GM21360 (cell line): ENCODE results near the gene DTX3.
"Not testable (repeated sequence)": the region's sequence is repeated elsewhere in the genome, so short reads cannot be mapped to it uniquely, and the experiment has no call there.

Experiments
- ATAC-seq: cut with Tn5 transposase; IDR thresholded peaks from one replicate; pipeline ENCODE4 v1.9.1; 2021; ENCODE audit warnings: mild to moderate bottlenecking, moderate library complexity; ENCODE audit not compliant: unreplicated experiment

DTX3 gene

GRCh38 chr12:57606399-57606798, 1.8 kb downstream of the DTX3 start:
- ATAC-seq: no peak

DNA sequence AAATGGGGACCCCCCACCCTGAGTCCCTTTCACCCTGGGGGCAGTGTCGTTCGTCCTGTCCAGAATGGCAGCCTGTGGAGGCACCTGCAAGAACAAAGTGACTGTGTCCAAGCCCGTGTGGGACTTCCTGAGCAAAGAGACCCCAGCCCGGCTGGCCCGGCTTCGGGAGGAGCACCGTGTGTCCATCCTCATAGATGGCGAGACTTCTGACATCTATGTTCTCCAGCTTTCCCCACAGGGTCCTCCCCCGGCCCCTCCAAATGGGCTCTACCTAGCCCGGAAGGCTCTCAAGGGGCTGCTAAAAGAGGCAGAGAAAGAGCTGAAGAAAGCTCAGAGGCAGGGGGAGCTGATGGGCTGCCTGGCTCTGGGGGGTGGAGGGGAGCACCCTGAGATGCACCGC, 2.2 kb downstream of the DTX3 start:
- no peak for ATAC-seq

GRCh38 chr12:57607958-57608663, 3.5 kb downstream of the DTX3 start:
- ATAC-seq: no peak

DNA sequence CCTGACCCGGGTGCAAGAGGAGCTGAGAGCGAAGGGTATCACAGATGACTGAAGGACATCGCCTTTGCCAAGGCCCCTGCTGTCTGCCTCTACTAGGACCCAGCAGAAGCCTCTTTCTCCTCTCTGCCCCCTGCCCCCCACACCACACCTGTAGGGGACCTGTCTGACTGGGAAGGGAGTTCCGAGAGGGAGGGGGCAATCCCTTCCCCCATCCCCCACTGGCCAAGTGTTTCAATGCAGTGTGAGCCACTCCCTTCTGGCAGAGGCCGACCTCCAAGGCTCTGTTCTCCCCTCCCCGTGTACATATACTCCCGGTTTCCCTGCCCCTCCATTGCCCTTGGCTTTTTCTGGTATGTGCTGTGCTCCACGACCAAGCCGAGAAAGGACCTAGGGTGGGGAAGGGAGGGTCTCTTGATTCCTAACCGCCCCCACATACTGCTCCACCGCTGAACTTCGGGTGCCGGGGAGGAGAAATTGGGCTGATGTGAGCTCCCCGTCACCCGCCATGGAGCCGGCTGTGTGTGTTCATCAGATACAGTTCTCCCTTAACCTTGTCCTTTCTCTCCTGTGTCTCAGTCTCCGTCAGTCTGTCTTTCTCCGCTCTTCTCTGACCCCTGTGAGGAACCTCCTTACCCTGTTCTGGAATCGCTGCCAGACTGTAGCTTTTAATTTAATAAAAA, 4.6 kb downstream of the DTX3 start:
- ATAC-seq: no peak

DNA sequence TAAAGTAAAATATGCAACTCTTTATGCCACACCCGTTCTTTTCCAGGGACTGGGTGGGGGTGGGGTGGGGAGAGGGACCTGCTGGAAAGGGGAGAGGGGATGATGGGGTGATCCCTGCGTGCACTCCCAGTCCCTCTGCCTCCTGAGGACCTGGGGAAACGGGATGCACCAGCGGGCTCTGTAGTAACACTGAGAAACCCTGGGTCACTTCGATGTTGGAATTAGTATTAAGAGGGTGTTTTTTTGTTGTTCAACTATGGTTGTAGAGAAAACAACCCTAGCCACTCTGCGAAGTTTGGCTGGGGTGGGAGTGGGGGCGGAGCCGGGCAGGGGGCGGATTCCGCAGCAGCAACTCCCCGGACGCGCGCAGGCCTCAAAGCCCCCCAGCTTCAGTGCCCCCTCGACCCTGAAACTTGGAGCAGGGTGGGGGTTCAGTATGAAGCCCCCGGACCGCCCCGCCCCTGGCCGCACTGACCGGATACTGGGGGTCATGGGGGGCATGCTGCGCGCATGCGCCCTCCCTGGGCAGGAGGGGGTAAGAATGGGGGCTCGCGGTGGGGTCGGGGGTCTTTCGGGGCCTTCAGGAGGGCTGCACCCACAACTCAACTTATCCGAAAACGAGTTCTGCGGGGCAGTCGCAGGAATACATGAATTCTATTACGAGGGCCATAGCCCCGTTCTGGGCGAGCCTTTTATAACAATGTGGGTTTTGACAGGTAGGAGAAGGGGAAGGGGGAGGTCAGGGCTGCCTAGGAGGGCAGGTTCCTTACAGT, 5.3 kb downstream of the DTX3 start:
- ATAC-seq: no peak

GRCh38 chr12:57610554-57611107, 6.0 kb downstream of the DTX3 start:
- ATAC-seq: no peak

DNA sequence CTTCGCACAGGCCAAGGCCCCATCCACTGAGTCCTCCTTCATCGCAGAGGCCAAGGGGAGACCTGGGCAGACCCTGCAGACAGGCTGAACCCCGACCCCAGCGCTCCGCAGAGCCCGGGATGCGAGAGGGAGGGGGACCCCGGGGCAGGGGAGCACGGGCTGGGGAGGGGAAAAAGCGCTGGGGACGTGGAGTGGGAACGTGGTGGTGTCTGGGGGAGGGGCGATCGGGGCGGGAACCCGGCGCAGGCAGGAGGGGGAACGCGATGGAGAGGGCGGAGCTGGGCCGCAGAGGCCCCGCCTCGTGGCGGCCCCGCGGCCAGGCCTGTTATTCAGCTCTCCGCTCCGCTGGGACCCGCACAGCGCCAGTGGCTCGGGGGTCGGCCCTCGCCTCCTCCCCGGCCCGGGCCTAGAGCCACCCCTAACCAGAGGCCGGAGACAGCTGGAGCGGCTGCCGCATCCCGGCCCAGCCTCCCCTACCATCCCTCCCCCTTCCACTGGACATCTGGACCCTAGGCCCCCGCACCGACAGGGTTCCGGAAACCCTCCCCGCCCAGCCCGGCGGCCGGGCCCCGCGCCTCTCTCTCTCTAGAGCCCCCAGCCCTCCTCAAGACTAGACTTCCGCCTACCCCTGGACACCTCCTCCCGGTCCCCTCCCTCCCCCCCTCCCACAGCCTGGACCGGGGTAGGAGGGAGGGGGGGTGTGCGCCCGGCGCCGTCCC, 6.6 kb downstream of the DTX3 start, which contains the start of gene ARHGEF25:
ARHGEF25 (plus strand) TSS at position 328 of the 719 bp plus-strand sequence. CDS start 460 bp downstream, outside the sequence.
- no peak for ATAC-seq

DNA sequence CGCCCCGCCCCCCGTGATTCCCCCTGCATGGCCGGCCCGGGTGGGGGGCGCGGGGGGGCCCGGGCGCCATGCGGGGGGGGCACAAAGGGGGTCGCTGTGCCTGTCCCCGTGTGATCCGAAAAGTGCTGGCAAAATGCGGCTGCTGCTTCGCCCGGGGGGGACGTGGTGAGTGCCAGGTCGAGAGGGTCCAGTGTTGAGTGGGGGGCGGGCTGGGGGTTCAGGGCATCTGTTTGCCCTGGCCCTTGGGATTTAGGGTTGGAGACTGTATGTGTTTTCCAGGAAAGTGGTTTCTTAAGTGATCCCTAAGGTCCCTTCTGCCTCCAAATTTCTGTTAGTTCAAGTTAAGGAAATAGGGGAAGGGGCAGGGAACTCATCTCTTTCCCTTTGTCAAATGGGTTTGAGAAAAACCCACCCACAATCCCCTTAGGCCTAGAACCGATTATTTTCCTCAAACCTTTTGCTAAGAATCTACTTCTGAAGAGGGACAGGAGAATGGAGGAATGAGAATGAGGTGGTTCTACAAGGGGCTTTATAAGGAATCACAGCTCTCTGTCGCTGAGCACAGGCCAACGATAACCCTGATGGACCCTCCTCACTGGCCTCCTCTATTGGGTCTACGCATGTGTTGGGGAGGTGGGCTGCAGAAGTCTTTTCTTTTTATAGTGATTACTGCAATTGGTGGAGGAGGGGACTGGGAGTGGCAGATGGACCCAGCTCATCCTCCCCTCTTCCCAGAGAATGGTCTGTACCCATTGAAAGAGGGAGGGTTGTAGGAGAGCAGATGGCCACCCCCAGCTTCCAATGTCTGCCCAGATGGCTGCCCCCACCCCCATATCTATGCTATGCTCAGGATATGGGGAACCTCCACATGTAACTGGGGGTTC, 7.4 kb downstream of the DTX3 start:
- ATAC-seq: no peak

DNA sequence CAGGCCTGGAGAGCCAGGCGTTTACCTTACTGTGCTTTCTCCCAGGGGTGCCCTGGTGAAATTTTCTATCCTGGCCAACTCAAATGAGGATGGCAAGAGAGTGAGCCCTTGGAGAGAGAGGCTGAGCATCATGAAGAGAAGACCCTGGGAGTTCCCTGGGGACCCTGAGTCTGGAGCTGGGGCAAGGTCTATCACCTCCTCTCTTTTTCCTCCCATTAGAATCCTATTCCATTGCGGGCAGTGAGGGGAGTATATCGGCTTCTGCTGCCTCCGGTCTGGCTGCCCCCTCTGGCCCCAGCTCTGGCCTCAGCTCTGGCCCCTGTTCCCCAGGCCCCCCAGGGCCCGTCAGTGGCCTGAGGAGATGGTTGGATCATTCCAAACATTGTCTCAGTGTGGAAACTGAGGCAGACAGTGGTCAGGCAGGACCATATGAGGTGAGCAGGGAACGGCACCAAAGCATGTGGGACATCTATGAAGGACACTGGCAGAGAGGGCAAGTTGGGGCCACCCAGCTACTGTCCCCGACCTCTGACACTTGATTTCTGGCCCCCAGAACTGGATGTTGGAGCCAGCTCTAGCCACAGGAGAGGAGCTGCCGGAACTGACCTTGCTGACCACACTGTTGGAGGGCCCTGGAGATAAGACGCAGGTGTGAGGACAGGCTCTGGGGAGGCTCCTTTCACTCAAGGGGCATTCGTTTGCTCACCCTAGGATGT, 8.2 kb downstream of the DTX3 start:
- ATAC-seq: no peak

- ATAC-seq: no peak
These were observed 8.9 kb downstream of the DTX3 start for GRCh38 chr12:57613427-57614109.

DNA sequence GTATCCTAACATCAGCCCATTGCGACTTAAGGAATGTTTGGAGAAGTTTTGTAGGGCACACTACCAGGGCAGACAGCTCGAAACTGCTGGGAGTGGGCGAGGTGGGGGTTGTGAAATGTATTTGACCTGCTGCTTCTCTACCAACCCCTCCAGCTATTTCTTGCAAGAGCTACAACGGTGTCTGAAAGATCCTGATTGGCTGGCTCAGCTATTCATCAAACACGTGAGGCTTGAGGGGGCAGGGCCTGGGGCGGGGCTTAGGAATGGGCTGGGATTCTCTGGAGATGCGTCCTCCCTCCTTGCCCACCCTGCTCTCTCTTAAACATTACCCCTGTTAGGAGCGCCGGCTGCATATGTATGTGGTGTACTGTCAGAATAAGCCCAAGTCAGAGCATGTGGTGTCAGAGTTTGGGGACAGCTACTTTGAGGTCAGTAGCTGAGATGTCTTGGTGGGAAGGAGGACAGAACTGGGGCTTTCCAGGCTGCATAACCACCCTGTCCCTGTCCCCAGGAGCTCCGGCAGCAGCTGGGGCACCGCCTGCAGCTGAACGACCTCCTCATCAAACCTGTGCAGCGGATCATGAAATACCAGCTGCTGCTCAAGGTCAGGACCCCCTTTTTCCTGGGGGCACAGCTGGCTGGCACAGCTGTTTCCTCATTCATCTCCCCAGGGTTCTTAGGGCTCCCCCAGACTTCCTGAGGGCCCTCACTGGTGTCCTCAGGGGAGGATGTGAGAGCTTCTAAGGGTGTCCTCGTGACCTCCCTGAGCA, 9.7 kb downstream of the DTX3 start:
- ATAC-seq: peak; percentile 58

- ATAC-seq: no peak
These were observed 10.4 kb downstream of the DTX3 start for GRCh38 chr12:57614948-57615500.

DNA sequence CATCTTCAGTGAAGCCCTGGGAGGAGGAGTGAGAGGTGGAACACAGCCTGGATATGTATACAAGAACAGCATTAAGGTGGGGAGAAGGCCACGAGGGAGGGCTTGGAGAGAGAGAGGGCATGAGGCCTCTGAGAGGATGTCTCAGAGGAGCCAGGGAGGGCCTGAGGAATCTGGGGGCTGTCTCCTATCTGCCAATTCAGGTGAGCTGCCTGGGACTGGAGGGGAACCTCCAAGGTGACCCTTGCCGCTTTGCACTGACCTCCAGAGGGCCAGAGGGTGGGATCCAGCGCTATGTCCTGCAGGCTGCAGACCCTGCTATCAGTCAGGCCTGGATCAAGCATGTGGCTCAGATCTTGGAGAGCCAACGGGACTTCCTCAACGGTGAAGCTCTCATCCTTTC, 11.0 kb downstream of the DTX3 start:
- no peak for ATAC-seq

- no peak for ATAC-seq
These were observed 11.9 kb downstream of the DTX3 start for GRCh38 chr12:57616383-57617101.

GRCh38 chr12:57617942-57618341, 13.3 kb downstream of the DTX3 start:
- no peak for ATAC-seq

DNA sequence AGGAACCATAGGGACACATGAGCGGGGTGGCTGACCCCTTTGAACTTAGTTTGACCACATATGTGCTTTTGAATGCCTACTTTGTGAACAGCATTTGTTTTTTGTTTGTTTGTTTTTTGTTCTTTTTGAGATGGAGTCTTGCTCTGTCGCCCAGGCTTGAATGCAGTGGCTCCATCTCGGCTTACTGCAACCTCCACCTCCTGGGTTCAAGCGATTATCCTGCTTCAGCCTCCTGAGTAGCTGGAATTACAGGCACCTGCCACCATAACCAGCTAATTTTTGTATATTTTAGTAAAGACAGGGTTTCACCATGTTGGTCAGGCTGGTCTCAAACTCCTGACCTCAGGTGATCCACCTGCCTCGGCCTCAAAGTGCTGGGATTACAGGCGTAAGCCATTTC, 13.8 kb downstream of the DTX3 start:
- not testable (repeated sequence) for ATAC-seq

GRCh38 chr12:57618966-57619433, 14.4 kb downstream of the DTX3 start:
- no peak for ATAC-seq
